KOPT-K1 (cell line): Measurements from ENCODE around the gene GLYATL3.
"Not testable (repeated sequence)": the region's sequence is repeated elsewhere in the genome, so short reads cannot be mapped to it uniquely, and the experiment has no call there.

Experiments
- H3K27ac ChIP-seq: fragments of 200-600 bp; sonication (generic); 2 replicates; pipeline ENCODE4 v1.5.1; 2016; ENCODE audit warnings: antibody characterized with exemption, mild to moderate bottlenecking, low read depth, low read length; ENCODE audit not compliant: poor library complexity, severe bottlenecking
- H3K36me3 ChIP-seq: fragments of 200-600 bp; sonication (generic); 2 replicates; pipeline ENCODE4 v1.5.1; 2017; ENCODE audit warnings: antibody characterized with exemption, mild to moderate bottlenecking, low read length, moderate library complexity; ENCODE audit not compliant: insufficient read depth
- H3K9me3 ChIP-seq: fragments of 200-600 bp; sonication (generic); 2 replicates; pipeline ENCODE4 v1.5.1; 2017; ENCODE audit warnings: antibody characterized with exemption, low read length, mild to moderate bottlenecking; ENCODE audit not compliant: insufficient read depth, poor library complexity, severe bottlenecking

GLYATL3 gene

DNA sequence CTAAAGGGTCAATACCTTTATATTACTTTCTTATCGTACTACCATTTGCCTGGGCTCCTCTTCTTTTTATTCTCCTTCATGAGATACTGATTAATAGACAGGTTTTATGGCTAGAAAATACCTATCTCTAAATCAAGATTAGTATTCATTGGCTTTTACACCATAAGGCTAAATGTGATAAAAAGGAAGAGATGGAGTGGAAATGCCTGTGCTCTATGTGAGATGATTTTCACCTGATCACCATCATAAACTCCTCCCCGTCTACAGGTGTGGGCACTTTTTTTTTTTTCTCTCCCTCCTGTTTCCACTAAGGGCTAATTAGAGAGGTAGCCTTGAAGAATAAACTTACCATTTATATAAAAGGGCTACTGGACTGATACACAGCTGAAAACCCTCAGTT is at the start of gene GLYATL3:
Gene GLYATL3, plus strand, starts transcription at position 301 of the 400 bp plus-strand sequence. CDS start 12,068 bp downstream, outside the sequence.
- Histone ChIP-seq H3K27ac (no peak within 1 kb of the TSS), H3K36me3 (peaks cover 4% of the 10 kb centered on the region; the same call in 1 of the 2 replicates), H3K9me3 (no peaks in the 10 kb centered on the region)

DNA sequence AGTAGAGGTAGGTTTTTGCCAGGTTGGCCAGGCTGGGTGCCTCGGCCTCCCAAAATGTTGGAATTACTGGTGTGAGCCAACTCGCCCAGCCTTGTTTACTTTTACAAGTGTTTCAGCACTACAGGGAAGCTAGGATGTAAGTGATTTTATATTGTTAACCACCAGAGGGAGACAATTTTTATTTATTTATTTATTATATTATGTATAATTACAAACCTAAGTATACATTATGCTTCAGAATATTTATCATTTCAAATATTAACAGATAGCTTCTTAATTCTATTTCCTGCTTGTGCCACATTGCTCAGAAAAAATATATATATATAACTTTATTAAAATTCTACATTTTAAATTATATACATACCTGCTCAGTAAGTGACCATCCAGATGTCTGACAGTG is 46.5 kb upstream of the GLYATL3 start:
- no peaks in the 10 kb centered on the region for H3K9me3 ChIP-seq
- no peak overlapping the region for H3K27ac ChIP-seq
- peaks cover 20% of the 10 kb centered on the region for H3K36me3 ChIP-seq

DNA sequence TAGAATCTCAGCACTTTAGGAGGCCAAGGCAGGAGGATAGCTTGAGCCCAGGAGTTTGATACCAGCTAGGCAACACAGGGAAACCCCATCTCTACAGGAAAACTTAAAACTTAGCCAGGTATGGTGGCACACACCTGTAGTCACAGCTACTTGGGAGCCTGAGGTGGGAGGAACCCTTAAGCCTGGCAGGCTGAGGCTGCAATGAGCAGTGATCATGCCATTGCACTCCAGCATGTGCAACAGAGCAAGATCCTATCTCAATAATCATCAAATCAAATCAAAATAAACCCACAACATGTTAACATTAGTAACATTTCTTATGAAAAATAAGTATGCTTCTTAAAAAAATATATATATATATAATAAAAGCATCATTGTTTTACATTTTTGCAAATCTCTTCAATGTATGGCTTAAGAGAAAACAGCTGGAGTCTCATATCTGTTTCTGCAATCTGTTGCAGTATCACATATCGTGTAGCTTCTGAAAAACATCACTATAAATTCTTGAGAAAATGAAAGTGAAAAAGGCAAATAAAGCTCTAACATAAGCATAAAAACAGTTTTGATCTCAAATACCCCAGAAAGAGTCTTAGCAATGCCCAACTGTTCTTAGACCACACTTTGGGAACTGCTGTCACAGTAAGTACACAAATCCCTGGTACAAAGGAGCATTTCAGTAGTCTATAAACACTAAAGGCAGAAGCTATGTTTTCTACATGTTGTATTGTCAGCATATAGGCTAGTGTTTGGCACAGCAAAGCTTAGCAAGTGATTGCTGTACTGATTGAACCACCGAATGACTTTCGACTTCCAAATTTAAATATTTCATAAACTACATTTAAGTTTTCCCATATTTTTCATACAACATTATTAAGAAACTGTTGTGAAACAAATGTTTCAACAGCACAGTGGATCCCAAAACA is 44.7 kb upstream of the GLYATL3 start:
- Histone ChIP-seq H3K9me3 (no peaks in the 10 kb centered on the region), H3K27ac (no peak overlapping the region), H3K36me3 (peaks cover 15% of the 10 kb centered on the region)

DNA sequence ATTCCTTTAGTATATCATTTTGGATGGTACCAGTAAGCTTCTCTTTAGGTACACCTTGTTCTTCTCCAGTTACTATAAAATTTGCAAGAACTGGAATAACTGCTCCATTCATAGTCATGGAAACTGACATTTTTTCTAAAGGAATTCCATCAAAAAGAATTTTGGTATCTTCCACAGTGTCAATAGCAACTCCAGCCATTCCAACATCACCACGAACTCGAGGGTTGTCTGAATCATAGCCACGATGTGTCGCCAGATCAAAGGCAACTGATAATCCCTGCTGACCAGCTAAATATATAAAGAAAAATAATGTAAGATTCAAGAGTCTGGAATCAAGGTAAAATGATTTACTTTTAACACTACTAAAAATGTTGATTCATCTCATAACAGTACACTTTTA is 42.0 kb upstream of the GLYATL3 start:
- Histone ChIP-seq H3K27ac (no peak overlapping the region), H3K36me3 (peaks cover 7% of the 10 kb centered on the region; the same call in 1 of the 2 replicates), H3K9me3 (no peaks in the 10 kb centered on the region)

DNA sequence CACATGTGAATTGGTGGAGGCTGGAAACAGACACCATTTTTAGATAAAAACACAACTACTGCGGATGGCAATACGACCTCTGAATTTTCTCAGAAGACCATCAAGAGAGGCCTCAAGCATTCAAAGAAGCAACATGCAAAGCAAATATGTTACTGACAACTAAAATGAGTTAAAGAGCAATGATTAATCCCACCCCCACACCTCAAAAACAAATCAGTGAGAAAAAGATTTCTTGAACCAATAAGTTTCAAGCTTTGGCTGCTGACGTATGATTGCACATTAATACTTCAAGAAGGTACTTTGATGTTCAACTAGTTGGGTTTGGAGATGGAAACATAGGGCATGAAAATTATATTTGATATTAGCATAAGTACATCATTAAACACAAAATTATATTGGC is 37.7 kb upstream of the GLYATL3 start:
- Histone ChIP-seq H3K36me3 (peaks cover 2% of the 10 kb centered on the region; the same call in 1 of the 2 replicates), H3K9me3 (no peaks in the 10 kb centered on the region), H3K27ac (peak overlapping the region; percentile 77)

DNA sequence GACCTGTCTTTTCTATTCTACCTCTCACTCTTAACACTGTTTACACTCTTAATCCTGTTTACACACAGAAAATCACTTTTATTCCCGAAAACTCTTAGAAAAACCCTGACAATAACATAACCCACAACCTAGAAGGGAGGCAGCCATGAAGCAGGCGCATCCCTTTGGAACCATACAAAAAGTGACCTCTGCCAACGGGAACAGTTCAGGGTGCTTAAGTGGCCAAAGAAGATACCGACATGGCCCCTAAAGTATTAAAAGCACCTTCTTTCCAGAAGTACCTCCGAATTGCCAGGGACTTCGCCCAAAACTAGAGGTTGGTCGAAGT is 37.2 kb upstream of the GLYATL3 start:
- Histone ChIP-seq H3K9me3 (no peaks in the 10 kb centered on the region), H3K27ac (peak overlapping the region; percentile 77), H3K36me3 (no peaks in the 10 kb centered on the region)

DNA sequence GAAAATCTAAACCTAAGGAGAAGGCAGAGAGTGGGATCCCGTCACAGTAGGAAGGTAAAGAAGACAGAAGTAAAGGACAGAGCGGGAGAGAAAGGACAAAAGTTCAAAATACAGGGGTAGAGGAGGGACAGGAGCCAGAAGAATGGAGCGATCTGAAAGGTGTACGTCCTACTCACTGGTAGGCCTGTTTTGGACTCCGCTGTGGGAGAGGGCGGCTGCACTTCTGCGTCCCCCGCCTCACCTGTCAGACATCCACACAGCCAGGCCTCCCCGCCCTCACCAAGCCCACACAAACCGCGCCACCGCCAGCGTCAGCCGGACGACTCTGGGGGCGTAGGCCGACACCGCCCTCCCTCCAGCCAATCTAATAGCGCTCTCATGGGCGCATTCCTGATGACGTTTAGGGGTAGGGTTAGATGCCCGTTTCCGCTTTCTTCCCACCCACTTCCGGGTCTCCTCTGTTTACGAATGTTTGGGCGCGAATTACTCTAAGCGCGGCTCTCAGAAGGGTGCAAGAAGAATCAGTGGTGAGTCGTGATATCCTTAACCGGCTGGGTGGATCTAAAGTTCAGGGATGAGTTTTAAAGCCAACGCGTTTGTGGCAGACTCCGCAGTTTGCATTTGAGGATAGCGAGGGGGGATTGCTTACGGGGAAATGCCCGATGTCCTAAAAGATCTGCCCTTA is 36.7 kb upstream of the GLYATL3 start, which contains the start of the genes CENPQ and MMUT:
Gene CENPQ, plus strand, starts transcription at position 444 of the 685 bp plus-strand sequence. CDS start 6,807 bp downstream, outside the sequence.
Gene MMUT, minus strand, starts transcription at position 327 of the 685 bp plus-strand sequence. CDS start 3,787 bp downstream, outside the sequence.
- H3K36me3 ChIP-seq = no peaks in the 10 kb centered on the region
- H3K27ac ChIP-seq = peak within 1 kb of the TSS; percentile 77
- H3K9me3 ChIP-seq = no peaks in the 10 kb centered on the region

DNA sequence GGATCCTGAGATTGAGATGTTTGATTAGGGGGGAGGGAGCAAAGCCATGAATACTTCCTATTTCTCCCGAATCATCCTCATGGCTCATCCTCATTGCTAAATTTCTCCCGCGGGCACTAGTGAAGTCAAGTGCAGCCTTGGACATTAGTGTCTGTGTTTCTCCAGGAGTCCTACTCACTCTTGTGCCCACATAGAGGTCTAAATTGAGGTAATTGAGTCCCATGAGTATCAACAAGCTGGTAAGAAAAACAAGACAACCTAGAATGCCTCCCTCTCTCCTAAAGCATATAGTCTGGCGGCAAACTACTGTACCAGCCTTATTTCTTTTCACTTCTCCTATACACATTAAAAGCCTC is 36.1 kb upstream of the GLYATL3 start:
- Histone ChIP-seq H3K36me3 (no peaks in the 10 kb centered on the region), H3K27ac (peak overlapping the region; percentile 77), H3K9me3 (no peaks in the 10 kb centered on the region)

DNA sequence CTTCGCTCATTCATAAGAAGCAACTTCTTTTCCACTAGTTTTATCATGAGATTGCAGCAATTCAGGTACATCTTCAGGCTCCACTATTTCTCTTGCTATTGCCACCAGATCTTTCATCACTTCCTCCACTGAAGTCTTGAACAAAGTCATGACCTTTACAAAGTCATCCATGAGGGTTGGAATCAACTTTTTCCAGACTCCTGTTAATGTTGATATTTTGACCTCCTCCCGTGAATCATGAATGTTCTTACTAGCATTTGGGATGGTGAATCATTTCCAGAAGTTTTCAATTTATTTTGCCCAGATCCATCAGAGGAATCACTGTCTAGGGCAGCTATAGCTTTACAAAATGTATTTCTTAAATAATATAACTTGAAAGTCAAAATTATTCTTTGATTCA is 35.0 kb upstream of the GLYATL3 start:
- no peaks in the 10 kb centered on the region for H3K36me3 ChIP-seq

DNA sequence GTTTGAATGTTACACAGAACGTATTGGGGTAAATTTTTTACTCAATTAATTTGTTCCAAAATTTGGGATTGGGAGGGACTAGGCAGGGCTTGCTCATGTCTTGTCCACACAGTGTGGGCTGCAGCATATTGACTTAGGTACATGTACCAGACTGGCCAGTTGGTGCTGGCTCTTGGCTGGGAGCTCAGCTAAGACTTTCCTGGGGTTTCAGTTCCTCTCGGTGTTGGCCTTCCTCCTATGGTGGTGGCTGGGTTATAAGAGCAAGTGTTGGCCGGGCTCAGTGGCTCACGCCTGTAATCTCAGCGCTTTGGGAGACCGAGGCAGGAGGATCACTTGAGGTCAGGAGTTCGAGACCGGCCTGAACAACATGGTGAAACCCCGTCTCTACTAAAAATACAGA is 31.7 kb upstream of the GLYATL3 start:
- H3K36me3 ChIP-seq = peaks cover 23% of the 10 kb centered on the region
- no peaks in the 10 kb centered on the region for H3K9me3 ChIP-seq
- no peak overlapping the region for H3K27ac ChIP-seq

More for the DNA sequence above, 35.0 kb upstream of the GLYATL3 start:
- Histone ChIP-seq H3K9me3 (no peaks in the 10 kb centered on the region), H3K27ac (no peak overlapping the region)

DNA sequence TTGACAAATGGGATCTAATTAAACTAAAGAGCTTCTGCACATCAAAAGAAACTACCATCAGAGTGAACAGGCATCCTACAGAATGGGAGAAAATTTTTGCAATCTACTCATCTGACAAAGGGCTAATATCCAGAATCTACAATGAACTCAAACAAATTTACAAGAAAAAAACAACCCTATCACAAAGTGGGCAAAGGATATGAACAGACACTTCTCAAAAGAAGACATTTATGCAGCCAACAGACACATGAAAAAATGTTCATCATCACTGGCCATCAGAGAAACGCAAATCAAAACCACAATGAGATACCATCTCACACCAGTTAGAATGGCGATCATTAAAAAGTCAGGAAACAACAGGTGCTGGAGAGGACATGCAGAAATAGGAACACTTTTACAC is 23.2 kb upstream of the GLYATL3 start:
- not testable (repeated sequence) for H3K27ac ChIP-seq, H3K9me3 ChIP-seq
- peaks cover 43% of the 10 kb centered on the region for H3K36me3 ChIP-seq

DNA sequence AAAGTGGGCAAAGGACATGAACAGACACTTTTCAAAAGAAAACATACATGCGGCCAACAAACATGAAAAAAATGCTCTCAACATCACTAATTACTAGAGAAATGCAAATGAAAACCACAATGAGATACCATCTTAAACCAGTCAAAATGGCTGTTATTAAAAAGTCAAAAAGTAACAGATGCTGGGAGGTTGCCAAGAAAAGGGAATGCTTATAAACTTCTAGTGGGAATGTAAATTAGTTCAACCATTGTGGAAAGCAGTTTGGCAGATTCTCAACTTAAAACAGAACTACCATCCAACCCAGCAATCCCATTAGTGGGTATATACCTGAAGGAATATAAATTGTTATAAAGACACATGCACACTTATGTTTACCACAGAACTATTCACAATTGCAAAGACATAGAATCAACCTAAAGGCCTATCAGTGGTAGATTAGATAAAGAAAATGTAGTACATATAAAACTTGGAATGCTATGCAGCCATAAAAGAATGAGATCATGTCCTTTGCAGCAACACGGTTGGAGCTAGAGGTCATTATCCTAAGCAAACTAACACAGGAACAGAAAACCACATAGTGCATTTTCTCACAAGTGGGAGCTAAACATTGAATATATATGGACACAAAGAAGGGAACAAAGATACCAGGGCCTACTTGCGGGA is 20.3 kb upstream of the GLYATL3 start:
- peaks cover 30% of the 10 kb centered on the region for H3K36me3 ChIP-seq
- no peak overlapping the region for H3K27ac ChIP-seq
- H3K9me3 ChIP-seq = no peaks in the 10 kb centered on the region

DNA sequence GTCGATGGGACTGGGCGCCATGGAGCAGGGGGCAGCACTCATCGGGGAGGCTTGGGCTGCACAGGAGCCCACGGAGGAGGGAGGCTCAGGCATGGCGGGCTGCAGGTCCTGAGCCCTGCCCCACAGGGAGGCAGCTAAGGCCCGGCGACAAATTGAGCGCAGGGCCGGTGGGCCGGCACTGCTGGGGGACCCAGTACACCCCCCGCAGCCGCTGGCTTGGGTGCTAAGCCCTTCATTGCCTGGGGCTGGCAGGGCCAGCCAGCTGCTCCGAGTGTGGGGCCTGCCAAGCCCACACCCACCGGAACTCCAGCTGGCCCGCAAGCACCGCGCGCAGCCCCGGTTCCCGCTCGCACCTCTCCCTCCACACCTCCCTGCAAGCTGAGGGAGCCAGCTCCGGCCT is 17.9 kb upstream of the GLYATL3 start:
- not testable (repeated sequence) for H3K9me3 ChIP-seq, H3K27ac ChIP-seq
- H3K36me3 ChIP-seq = peaks cover 45% of the 10 kb centered on the region

DNA sequence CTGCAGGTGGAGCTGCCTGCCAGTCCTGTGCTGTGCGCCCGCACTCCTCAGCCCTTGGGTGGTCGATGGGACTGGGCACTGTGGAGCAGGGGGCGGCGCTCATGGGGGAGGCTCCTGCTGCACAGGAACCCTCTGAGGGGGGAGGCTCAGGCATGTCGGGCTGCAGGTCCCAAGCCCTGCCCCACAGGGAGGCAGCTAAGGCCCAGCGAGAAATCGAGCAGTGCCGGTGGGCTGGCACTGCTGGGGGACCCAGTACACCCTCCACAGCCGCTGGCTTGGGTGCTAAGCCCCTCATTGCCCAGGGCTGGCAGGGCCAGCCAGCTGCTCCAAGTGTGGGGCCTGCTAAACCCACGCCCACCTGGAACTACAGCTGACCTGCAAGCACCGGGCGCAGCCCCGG is 16.3 kb upstream of the GLYATL3 start:
- not testable (repeated sequence) for H3K27ac ChIP-seq, H3K9me3 ChIP-seq
- peaks cover 52% of the 10 kb centered on the region for H3K36me3 ChIP-seq

DNA sequence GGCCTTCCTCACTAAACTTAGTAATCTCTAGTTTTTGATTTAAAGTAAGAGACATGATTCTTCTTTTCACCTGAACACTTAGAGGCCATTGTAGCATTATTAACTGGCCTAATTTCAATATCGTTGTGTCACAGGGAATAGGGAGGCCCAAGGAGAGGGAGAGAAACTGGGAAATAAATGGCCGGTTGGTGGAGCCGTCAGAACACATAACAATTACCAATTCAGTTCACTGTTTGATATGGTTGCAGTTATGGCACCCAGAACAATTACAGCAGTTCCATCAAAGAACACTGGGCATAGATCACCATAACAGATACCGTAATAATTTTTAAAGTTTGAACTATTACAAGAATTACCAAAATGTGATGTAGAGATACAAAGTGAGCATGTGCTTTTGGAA is 9.1 kb upstream of the GLYATL3 start:
- H3K9me3 ChIP-seq = no peaks in the 10 kb centered on the region
- peaks cover 82% of the 10 kb centered on the region for H3K36me3 ChIP-seq
- H3K27ac ChIP-seq = no peak overlapping the region
